HepG2 (cell line): Measurements from ENCODE around the gene DOK4. TPM values are rescaled to one million over a fixed set of nuclear protein-coding genes. Genes with fewer than 3 reads are reported as not detected.

Experiments used
- HNRNPUL1 ChIP-seq: fragments of 200-400 bp; formaldehyde crosslinking; IDR thresholded peaks from 2 replicates; pipeline ENCODE4 v1.6.1; 2017; ENCODE audit warnings: low read depth, mild to moderate bottlenecking, low read length, moderate library complexity
- KDM2A ChIP-seq: sonication (generic); formaldehyde crosslinking; IDR thresholded peaks from 2 replicates; pipeline ENCODE4 v1.4.0; 2020; ENCODE audit warnings: low read depth, missing genetic modification reagents, borderline replicate concordance
- MED13 ChIP-seq: sonication (generic); formaldehyde crosslinking; IDR thresholded peaks from 2 replicates; pipeline ENCODE4 v1.5.0; 2020; ENCODE audit warnings: missing genetic modification reagents
- NCOA1 ChIP-seq: sonication (generic); formaldehyde crosslinking; IDR thresholded peaks from 2 replicates; pipeline ENCODE4 v1.9.0; 2021; ENCODE audit warnings: missing genetic modification reagents
- NCOR1 ChIP-seq: fragments of 200-600 bp; sonication (generic); IDR thresholded peaks from 2 replicates; pipeline ENCODE4 v1.7.0; 2017; ENCODE audit warnings: antibody characterized with exemption, low read length, borderline replicate concordance
- NR2F2 ChIP-seq: IDR thresholded peaks from 2 replicates; pipeline ENCODE4 v1.6.1; 2012; ENCODE audit warnings: low read depth, inconsistent platforms, borderline replicate concordance
- PLSCR1 ChIP-seq: sonication (generic); formaldehyde crosslinking; IDR thresholded peaks from 2 replicates; pipeline ENCODE4 v1.5.0; 2020; ENCODE audit warnings: missing genetic modification reagents, mild to moderate bottlenecking, borderline replicate concordance
- RBAK ChIP-seq: sonication (generic); formaldehyde crosslinking; IDR thresholded peaks from 2 replicates; pipeline ENCODE4 v1.5.1; 2020; ENCODE audit warnings: mild to moderate bottlenecking, missing genetic modification reagents
- SP5 ChIP-seq: IDR thresholded peaks from 2 replicates; pipeline ENCODE4 v1.6.1; 2016; ENCODE audit warnings: low read depth, borderline replicate concordance
- TGIF2 ChIP-seq: IDR thresholded peaks from 2 replicates; pipeline ENCODE4 v1.6.1; 2016; ENCODE audit warnings: control low read depth, missing compliant biosample characterization
- ZBTB1 ChIP-seq: sonication (generic); formaldehyde crosslinking; IDR thresholded peaks from 2 replicates; pipeline ENCODE4 v1.4.0; 2020; ENCODE audit warnings: missing genetic modification reagents, borderline replicate concordance
- ZNF143 ChIP-seq: sonication (generic); formaldehyde crosslinking; IDR thresholded peaks from 2 replicates; pipeline ENCODE4 v1.4.0; 2020; ENCODE audit warnings: missing genetic modification reagents
- ZNF3 ChIP-seq: IDR thresholded peaks from 2 replicates; pipeline ENCODE4 v1.7.0; 2017; ENCODE audit warnings: inconsistent platforms
- ZNF768 ChIP-seq: sonication (generic); formaldehyde crosslinking; IDR thresholded peaks from 2 replicates; pipeline ENCODE4 v1.4.0; 2020; ENCODE audit warnings: missing genetic modification reagents
- polyA plus RNA-seq, 8 experiments: library from polyadenylated mRNA; depleted of rRNA in 3 of 8; stranded (reverse) in 7 of 8; unstranded in 1 of 8; fragments of >200 nt; fragmentation: Illumina TruSeq in 4 of 8; extraction: Trizol in 4 of 8; gene quantifications; 2 replicates each; pipeline versions ENCODE4 v1.2.1 to v1.2.3, GENCODE V29; 2011 to 2016; ENCODE audit warnings: low read depth in 4 of 8, missing spikeins in 1 of 8, mixed read lengths in 1 of 8; ENCODE audit not compliant: insufficient read depth in 1 of 8
- total RNA-seq, 5 experiments: library from RNA; depleted of rRNA; stranded (reverse); fragments of >200 nt; fragmentation: Illumina TruSeq; extraction: Trizol; gene quantifications; 2 replicates each; pipeline ENCODE4 v1.2.3, GENCODE V29; 2016; ENCODE audit warnings: low read depth in 1 of 5
- TF ChIP-seq, protein P1 (sequence below): sonication (generic); formaldehyde crosslinking; IDR thresholded peaks from 2 replicates; pipeline ENCODE4 v1.4.0; 2020; ENCODE audit warnings: missing genetic modification reagents, borderline replicate concordance
- TF ChIP-seq, protein P2 (sequence below): sonication (generic); formaldehyde crosslinking; IDR thresholded peaks from 2 replicates; pipeline ENCODE4 v1.8.0; 2022; ENCODE audit warnings: mild to moderate bottlenecking, missing genetic modification reagents, borderline replicate concordance
- TF ChIP-seq, protein P3 (sequence below): IDR thresholded peaks from 2 replicates; pipeline ENCODE4 v1.6.1; 2018; ENCODE audit warnings: missing genetic modification reagents, mild to moderate bottlenecking, missing compliant biosample characterization
- TF ChIP-seq, protein P4 (sequence below): IDR thresholded peaks from 2 replicates; pipeline ENCODE4 v1.6.1; 2016; ENCODE audit warnings: missing biosample characterization, missing genetic modification reagents, low read depth

The DOK4 gene
- total and polyA plus RNA-seq, 2 of the 13 experiments (the other 11 are each of a cell fraction or from before 2014, with no cell fraction given): 52.7 to 70.0 TPM

DNA sequence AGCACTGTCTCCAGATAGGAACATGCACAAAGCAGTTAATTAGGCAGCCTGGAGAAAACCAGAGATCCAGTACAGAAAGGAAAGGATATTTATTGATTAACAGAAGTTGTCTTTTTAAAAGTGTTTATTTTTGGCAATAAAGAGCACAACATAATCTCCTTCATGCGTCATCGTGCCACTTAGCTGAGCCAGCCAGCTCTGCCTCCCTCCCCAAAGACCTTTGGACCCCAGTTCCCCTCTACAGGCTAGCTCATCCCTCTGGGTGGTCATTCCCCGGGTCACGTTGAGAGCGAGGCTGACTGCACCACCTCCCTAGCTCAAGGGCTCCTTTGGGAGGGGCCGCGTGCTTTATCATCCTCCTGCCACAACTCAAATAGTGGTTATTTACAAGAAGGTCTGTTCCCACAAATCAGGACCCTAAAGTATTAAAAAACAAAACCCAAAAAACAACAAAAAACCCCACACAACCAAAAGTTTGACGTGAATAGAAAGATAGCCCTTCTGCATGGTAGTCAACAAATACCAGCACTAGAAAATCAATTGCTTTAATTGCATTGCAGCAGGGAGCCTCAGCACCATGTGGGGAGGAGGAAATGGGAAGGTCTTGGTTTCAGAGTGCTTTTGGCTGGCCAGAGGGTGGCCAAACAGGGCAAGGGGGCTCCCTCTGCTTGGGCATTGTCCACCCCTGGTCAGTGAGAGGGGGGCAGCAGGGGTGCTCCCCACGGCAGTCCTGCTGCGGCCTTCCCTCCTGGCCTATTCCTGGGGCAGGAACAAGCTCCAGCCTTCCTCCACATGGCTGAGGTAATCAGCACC is 14.2 kb downstream of the DOK4 start (continued):
- TF ChIP-seq, protein P1, sequence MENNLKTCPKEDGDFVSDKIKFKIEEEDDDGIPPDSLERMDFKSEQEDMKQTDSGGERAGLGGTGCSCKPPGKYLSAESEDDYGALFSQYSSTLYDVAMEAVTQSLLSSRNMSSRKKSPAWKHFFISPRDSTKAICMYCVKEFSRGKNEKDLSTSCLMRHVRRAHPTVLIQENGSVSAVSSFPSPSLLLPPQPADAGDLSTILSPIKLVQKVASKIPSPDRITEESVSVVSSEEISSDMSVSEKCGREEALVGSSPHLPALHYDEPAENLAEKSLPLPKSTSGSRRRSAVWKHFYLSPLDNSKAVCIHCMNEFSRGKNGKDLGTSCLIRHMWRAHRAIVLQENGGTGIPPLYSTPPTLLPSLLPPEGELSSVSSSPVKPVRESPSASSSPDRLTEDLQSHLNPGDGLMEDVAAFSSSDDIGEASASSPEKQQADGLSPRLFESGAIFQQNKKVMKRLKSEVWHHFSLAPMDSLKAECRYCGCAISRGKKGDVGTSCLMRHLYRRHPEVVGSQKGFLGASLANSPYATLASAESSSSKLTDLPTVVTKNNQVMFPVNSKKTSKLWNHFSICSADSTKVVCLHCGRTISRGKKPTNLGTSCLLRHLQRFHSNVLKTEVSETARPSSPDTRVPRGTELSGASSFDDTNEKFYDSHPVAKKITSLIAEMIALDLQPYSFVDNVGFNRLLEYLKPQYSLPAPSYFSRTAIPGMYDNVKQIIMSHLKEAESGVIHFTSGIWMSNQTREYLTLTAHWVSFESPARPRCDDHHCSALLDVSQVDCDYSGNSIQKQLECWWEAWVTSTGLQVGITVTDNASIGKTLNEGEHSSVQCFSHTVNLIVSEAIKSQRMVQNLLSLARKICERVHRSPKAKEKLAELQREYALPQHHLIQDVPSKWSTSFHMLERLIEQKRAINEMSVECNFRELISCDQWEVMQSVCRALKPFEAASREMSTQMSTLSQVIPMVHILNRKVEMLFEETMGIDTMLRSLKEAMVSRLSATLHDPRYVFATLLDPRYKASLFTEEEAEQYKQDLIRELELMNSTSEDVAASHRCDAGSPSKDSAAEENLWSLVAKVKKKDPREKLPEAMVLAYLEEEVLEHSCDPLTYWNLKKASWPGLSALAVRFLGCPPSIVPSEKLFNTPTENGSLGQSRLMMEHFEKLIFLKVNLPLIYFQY (CRISPR knock-in tag): 0 out of 2 replicates have a peak, but pooled peaks have one; percentile 11
- TF ChIP-seq ZNF143 (no peak; the same call in 1 of the 2 replicates), NCOA1 (no peak), NR2F2 (peak; percentile 16; the same call in 1 of the 2 replicates), KDM2A (CRISPR knock-in tag) (peak; percentile 87), ZBTB1 (CRISPR knock-in tag) (no peak), HNRNPUL1 (no peak), NCOR1 (peak; percentile 93; the same call in 1 of the 2 replicates), TGIF2 (CRISPR knock-in tag) (0 out of 2 replicates have a peak, but pooled peaks have one; percentile 55), MED13 (CRISPR knock-in tag) (no peak), RBAK (CRISPR knock-in tag) (no peak), PLSCR1 (CRISPR knock-in tag) (no peak), SP5 (CRISPR knock-in tag) (peak; percentile 87), ZNF3 (CRISPR knock-in tag) (no peak), ZNF768 (CRISPR knock-in tag) (no peak)
- TF ChIP-seq, protein P2, sequence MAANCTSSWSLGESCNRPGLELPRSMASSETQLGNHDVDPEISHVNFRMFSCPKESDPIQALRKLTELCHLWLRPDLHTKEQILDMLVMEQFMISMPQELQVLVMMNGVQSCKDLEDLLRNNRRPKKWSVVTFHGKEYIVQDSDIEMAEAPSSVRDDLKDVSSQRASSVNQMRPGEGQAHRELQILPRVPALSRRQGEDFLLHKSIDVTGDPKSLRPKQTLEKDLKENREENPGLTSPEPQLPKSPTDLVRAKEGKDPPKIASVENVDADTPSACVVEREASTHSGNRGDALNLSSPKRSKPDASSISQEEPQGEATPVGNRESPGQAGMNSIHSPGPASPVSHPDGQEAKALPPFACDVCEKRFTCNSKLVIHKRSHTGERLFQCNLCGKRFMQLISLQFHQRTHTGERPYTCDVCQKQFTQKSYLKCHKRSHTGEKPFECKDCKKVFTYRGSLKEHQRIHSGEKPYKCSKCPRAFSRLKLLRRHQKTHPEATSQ: no peak
- TF ChIP-seq, protein P3, sequence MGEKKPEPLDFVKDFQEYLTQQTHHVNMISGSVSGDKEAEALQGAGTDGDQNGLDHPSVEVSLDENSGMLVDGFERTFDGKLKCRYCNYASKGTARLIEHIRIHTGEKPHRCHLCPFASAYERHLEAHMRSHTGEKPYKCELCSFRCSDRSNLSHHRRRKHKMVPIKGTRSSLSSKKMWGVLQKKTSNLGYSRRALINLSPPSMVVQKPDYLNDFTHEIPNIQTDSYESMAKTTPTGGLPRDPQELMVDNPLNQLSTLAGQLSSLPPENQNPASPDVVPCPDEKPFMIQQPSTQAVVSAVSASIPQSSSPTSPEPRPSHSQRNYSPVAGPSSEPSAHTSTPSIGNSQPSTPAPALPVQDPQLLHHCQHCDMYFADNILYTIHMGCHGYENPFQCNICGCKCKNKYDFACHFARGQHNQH (CRISPR knock-in tag): peak; percentile 78
- TF ChIP-seq, protein P4, sequence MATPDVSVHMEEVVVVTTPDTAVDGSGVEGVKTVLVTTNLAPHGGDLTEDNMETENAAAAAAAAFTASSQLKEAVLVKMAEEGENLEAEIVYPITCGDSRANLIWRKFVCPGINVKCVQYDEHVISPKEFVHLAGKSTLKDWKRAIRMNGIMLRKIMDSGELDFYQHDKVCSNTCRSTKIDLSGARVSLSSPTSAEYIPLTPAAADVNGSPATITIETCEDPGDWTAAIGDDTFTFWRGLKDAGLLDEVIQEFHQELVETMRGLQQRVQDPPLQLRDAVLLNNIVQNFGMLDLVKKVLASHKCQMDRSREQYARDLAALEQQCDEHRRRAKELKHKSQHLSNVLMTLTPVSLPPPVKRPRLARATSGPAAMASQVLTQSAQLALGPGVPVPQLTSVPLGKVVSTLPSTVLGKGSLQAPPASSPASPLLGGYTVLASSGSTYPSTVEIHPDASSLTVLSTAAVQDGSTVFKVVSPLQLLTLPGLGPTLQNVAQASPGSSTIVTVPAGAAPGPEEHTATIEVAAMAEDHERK (CRISPR knock-in tag): no peak
